Adrenal gland (tissue), 12 donors: Measurements from ENCODE around the gene CEP95. TPM values are rescaled to one million over a fixed set of nuclear protein-coding genes. Genes with fewer than 3 reads are reported as not detected.

ENCODE experiments used
- DNase-seq, 7 donors: peaks; one replicate each; pipeline ENCODE4 v3.0.0-alpha.2; 2019 to 2020
- H3K27ac ChIP-seq, 5 donors: fragments of 200-600 bp; sonication (generic) in 4 of 5; 1 replicate in 3 of 5; 2 replicates in 2 of 5; pipeline versions ENCODE4 v1.5.1 to v1.8.0; 2016 to 2020; ENCODE audit warnings: mild to moderate bottlenecking in 1 of 5
- H3K27me3 ChIP-seq: fragments of 200-600 bp; 2 replicates; pipeline ENCODE4 v1.8.0; 2021
- H3K36me3 ChIP-seq, 2 donors: fragments of 200-600 bp; replicated peaks in 1 of 2; 1 replicate in 1 of 2; 2 replicates in 1 of 2; pipeline versions ENCODE4 v1.5.1 to v1.8.0; 2018 to 2022
- H3K4me1 ChIP-seq, 2 donors: fragments of 200-600 bp; replicated peaks in 1 of 2; 1 replicate in 1 of 2; 2 replicates in 1 of 2; pipeline versions ENCODE4 v1.5.1 to v1.8.0; 2018 to 2021
- H3K4me3 ChIP-seq, 4 donors: fragments of 200-600 bp; sonication (generic) in 3 of 4; one replicate each; pipeline ENCODE4 v1.5.1; 2016 to 2018
- H3K9me3 ChIP-seq, 3 donors: fragments of 200-600 bp; sonication (generic) in 1 of 3; replicated peaks in 1 of 3; 1 replicate in 2 of 3; 2 replicates in 1 of 3; pipeline versions ENCODE4 v1.5.1 to v1.8.0; 2016 to 2021
- CTCF ChIP-seq, 6 experiments: fragments of 450-650 bp in 4 of 6; fragments of 200-600 bp in 2 of 6; sonication (generic) in 1 of 6; IDR thresholded peaks; 1 replicate in 5 of 6; 2 replicates in 1 of 6; pipeline versions ENCODE4 v1.5.1 to v1.8.0; 2016 to 2021; ENCODE audit warnings: antibody characterized with exemption in 6 of 6, mild to moderate bottlenecking in 2 of 6, moderate library complexity in 1 of 6
- POLR2A ChIP-seq, 2 donors: fragments of 450-650 bp; IDR thresholded peaks; one replicate each; pipeline ENCODE4 v1.6.1; 2017; ENCODE audit warnings: antibody characterized with exemption in 2 of 2, mild to moderate bottlenecking in 2 of 2, moderate library complexity in 1 of 2
- WGBS, 4 donors: extraction: QIAGEN DNeasy Blood & Tissue Kit in 2 of 4; methylation state at CpG; one replicate each; pipeline versions ENCODE4 v1.1.5 to v1.1.7; 2013 to 2017; 5-methylcytosine and 5-hydroxymethylcytosine counted together
- intact Hi-C, 2 donors: fragments of 100-400 bp; cut with DNase I; formaldehyde crosslinking; loops; one replicate each; pipeline versions ENCODE4 v1.14.1 to v1.15.0; 2022 to 2023
- polyA plus RNA-seq, 3 donors: library from polyadenylated mRNA; stranded (reverse); fragments of 200-250 nt in 2 of 3; fragments of 350-450 nt in 1 of 3; fragmentation: Illumina TruSeq in 1 of 3; extraction: RNeasy Lipid Tissue Mini Kit (QIAGEN cat#74804) in 1 of 3; gene quantifications; one replicate each; pipeline ENCODE4 v1.2.3, GENCODE V29; 2013 to 2014
- total RNA-seq, 9 donors: library from RNA; depleted of rRNA in 4 of 9; stranded (reverse); fragments of >200 nt in 4 of 9; fragments of 120-200 nt in 1 of 9; fragmentation: NEBNext Ultra II Directional in 1 of 9; extraction: Animal tissue kit (Norgen Biotek cat#: 25700) in 1 of 9; gene quantifications; one replicate each; pipeline versions ENCODE4 v1.1.0 to v1.2.4, GENCODE V29; 2013 to 2023
- donor health status: healthy with polysubstance abuse.
- donor health status: Bipolar disorder and iron deficiency.
- donor health status: DM: yes; HTN: yes; CAD: no.
- donor health status: DM: no; HTN: no; CAD: no.
- donor health status: DM: no; HTN: no; CAD: no.
- donor health status: DM: yes; HTN: yes; CAD: no.

CEP95 gene
- total and polyA plus RNA-seq, 12 donors, result 7.7 to 114 (median 22.0) TPM

DNA sequence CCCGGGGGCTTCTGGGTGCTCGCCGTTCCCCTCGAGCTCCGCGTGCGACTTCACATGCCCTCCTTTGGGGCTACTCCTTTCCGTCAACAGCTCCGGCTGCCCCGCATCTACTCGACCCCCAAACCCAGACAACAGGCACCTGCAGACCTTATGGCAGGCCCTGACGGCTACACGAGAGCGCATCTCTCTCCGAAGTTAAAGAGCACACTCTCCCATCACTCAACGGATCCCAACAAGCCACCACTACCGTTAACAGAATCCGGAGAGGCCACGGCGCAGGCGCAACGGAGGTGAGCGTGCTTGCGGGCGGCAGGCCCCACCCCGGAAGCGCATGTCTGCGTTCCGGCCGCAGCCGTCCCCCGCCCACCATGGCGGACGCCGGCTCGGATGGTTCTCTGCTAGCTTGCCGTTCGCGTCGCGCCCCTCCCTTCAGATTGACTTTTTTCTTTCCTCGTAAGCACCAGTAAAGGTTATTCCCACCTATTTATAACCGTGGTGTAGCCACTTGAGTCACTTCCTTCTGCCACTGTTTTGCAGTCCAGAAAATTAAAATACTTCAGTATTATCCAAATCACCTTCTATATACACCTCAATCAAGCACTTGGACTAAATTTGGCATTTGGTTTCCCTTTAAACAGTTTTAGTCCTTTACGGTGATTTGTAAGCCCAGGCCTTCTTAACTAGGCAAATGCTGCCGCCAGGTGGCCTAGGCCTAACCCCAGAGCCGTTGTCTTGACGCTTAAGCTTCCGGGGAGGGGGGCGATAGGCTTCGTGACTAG, 9.8 kb upstream of the CEP95 start, which contains the start of gene POLG2:
POLG2 (minus strand) TSS at position 269 of the 779 bp plus-strand sequence; CDS start at position 183, 86 bp downstream.
- peak within 1 kb of the TSS; percentile 16 to 71 (median 50) for H3K4me3 ChIP-seq
- DNase-seq, result peak; percentile 89 to 96 (median 94)
- no peaks in the 10 kb centered on the region for H3K9me3 ChIP-seq
- no peaks in the 10 kb centered on the region for H3K27me3 ChIP-seq
- H3K36me3 ChIP-seq, result peaks cover 0 to 57% of the 10 kb centered on the region in 2 donors
- TF ChIP-seq POLR2A (IDR thresholded peaks at IDR 0.05) (peak; percentile 36 to 83), CTCF (IDR thresholded peaks at IDR 0.05) (peak; percentile 9 to 55 (median 42))
- peak within 1 kb of the TSS; percentile 37 to 89 (median 76) for H3K27ac ChIP-seq
- H3K4me1 ChIP-seq, result peaks cover 30 to 70% of the 10 kb centered on the region in 2 donors
- intact Hi-C loops, result no loop called here
- WGBS, 4 donors, result 0 to 2% (median 1%) methylated on average over 33 to 50 of the region's 50 CpGs

GRCh38 chr17:64497565-64498035, 9.2 kb upstream of the CEP95 start:
- Histone ChIP-seq H3K4me3 (peak overlapping the region in 1 of 4 donors; percentile 71), H3K9me3 (no peaks in the 10 kb centered on the region), H3K36me3 (peaks cover 0 to 62% of the 10 kb centered on the region in 2 donors), H3K27me3 (no peaks in the 10 kb centered on the region), H3K27ac (peak overlapping the region; percentile 37 to 89 (median 76)), H3K4me1 (peaks cover 35 to 76% of the 10 kb centered on the region in 2 donors)
- WGBS, 4 donors, result 35 to 50% (median 41%) methylated on average over 4 of the region's 4 CpGs
- DNase-seq, result no peak
- intact Hi-C loops, result no loop called here
- TF ChIP-seq POLR2A (IDR thresholded peaks at IDR 0.05) (no peak), CTCF (IDR thresholded peaks at IDR 0.05) (no peak)

GRCh38 chr17:64498308-64499203, 8.2 kb upstream of the CEP95 start:
- H3K4me1 ChIP-seq, result peaks cover 41 to 86% of the 10 kb centered on the region in 2 donors

More at GRCh38 chr17:64498308-64499203, 8.2 kb upstream of the CEP95 start:
- no peak for TF ChIP-seq POLR2A (IDR thresholded peaks at IDR 0.05)
- TF ChIP-seq CTCF (IDR thresholded peaks at IDR 0.05), result no peak
- no peak for DNase-seq
- peaks cover 0 to 63% of the 10 kb centered on the region in 2 donors for H3K36me3 ChIP-seq
- intact Hi-C loops, result no loop called here
- H3K27me3 ChIP-seq, result no peaks in the 10 kb centered on the region
- no peaks in the 10 kb centered on the region for H3K9me3 ChIP-seq
- peak overlapping the region in 1 of 5 donors; percentile 61 for H3K27ac ChIP-seq
- 60 to 66% (median 63%) methylated on average over 7 of the region's 7 CpGs for WGBS, 4 donors
- H3K4me3 ChIP-seq, result no peak overlapping the region
